Esophagus muscularis mucosa (tissue), 4 donors: ENCODE data around the gene CDC42BPA.

ENCODE experiments used
- EP300 ChIP-seq: sonication (generic); formaldehyde crosslinking; IDR thresholded peaks from one replicate; pipeline ENCODE4 v1.6.1; 2017; ENCODE audit warnings: antibody characterized with exemption
- POLR2A ChIP-seq: fragments of 450-650 bp; IDR thresholded peaks from one replicate; pipeline ENCODE4 v1.6.1; 2017; ENCODE audit warnings: antibody characterized with exemption, moderate library complexity, mild to moderate bottlenecking, low read depth
- POLR2AphosphoS5 ChIP-seq, 2 donors: sonication (generic); formaldehyde crosslinking; IDR thresholded peaks; one replicate each; pipeline ENCODE4 v1.6.1; 2017; ENCODE audit warnings: antibody characterized with exemption in 2 of 2
- TF ChIP-seq, protein P1 (sequence below), 3 experiments: fragments of 200-600 bp in 2 of 3; fragments of 450-650 bp in 1 of 3; sonication (generic) in 2 of 3; IDR thresholded peaks; one replicate each; pipeline ENCODE4 v1.5.1; 2017 to 2019; ENCODE audit warnings: antibody characterized with exemption in 3 of 3, mild to moderate bottlenecking in 2 of 3, moderate library complexity in 1 of 3

DNA sequence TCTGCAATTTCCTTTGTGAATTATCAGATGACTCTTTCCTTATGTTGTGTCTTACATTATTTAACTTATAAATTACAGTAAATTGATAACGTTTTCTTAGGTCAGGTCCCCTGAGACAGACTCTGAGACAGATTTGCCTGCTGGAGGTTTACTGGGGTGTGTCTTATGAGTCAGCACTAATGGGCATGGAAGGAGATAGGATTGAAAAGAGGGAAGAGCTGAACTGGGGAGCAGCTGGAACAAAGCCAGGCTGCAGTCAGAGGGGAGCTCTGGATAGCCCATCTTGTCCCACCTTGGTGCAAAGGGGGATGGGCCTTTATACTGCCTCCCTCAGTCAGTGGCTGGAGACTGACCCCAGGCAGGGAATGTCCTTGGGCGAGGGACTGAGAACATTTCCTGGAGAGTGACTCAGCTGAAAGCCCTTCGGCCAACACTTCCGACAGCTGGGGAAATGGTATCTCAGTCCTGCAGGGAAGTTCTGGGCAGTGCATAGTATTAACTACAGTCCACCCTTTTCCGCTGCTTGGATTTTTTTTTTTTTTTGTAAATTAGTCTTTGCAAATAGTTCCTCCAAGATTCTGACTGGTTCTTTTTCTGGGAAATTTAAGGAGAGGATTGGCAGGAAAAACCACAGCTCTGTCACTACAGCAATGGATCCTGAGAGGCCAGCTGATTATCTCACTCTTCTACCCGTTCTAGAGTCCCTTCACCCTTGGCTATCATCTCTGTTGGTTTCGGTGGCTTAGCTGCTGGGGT lies 39.1 kb upstream of the CDC42BPA start:
- TF ChIP-seq POLR2A (no peak), EP300 (no peak), POLR2AphosphoS5 (IDR thresholded peaks at IDR 0.05) (peak; percentile 62 to 66)
- TF ChIP-seq, protein P1, sequence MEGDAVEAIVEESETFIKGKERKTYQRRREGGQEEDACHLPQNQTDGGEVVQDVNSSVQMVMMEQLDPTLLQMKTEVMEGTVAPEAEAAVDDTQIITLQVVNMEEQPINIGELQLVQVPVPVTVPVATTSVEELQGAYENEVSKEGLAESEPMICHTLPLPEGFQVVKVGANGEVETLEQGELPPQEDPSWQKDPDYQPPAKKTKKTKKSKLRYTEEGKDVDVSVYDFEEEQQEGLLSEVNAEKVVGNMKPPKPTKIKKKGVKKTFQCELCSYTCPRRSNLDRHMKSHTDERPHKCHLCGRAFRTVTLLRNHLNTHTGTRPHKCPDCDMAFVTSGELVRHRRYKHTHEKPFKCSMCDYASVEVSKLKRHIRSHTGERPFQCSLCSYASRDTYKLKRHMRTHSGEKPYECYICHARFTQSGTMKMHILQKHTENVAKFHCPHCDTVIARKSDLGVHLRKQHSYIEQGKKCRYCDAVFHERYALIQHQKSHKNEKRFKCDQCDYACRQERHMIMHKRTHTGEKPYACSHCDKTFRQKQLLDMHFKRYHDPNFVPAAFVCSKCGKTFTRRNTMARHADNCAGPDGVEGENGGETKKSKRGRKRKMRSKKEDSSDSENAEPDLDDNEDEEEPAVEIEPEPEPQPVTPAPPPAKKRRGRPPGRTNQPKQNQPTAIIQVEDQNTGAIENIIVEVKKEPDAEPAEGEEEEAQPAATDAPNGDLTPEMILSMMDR (IDR thresholded peaks at IDR 0.05) = no peak
